Testis (tissue), 2 donors: ENCODE data around the gene RMRP.

Experiments used
- CTCF ChIP-seq, 3 experiments: fragments of 450-650 bp in 2 of 3; fragments of 200-600 bp in 1 of 3; sonication (generic) in 1 of 3; IDR thresholded peaks; one replicate each; pipeline ENCODE4 v1.5.1; 2016 to 2019; ENCODE audit warnings: antibody characterized with exemption in 3 of 3, mild to moderate bottlenecking in 2 of 3, moderate library complexity in 1 of 3
- POLR2A ChIP-seq: fragments of 450-650 bp; IDR thresholded peaks from one replicate; pipeline ENCODE4 v1.6.1; 2017; ENCODE audit warnings: antibody characterized with exemption, mild to moderate bottlenecking, moderate library complexity

- TF ChIP-seq CTCF (IDR thresholded peaks at IDR 0.05), result no peak
- no peak for TF ChIP-seq POLR2A
Observed at GRCh38 chr9:35659340-35659739, 1.5 kb upstream of the RMRP start.
